ENCODE measurements around the gene LRMDA. TPM values are rescaled to one million over a fixed set of nuclear protein-coding genes. Genes with fewer than 3 reads are reported as not detected.

Gene LRMDA
- total RNA-seq, 1 donor from 2014 or later: not detected

- POLR2A ChIA-PET: no interaction called here
- Mint-ChIP-seq H3K9me3 (no peaks in the 10 kb centered on the region), H3K4me1 (peaks cover 5% of the 10 kb centered on the region), H3K4me3 (no peak overlapping the region), H3K27me3 (peaks cover 2% of the 10 kb centered on the region), H3K27ac (no peak overlapping the region), H3K36me3 (ENCODE audit: low read depth) (no peaks in the 10 kb centered on the region)
- ATAC-seq (ENCODE audit: low read depth) (no peak), DNase-seq (no peak)
- intact Hi-C loops (cut with micrococcal nuclease): no loop called here
- CTCF ChIA-PET: no interaction called here
- TF ChIP-seq CTCF (IDR thresholded peaks at IDR 0.05): no peak
Measured at GRCh38 chr10:75606203-75606779, 174.9 kb downstream of the LRMDA start.

- peaks cover 9% of the 10 kb centered on the region for H3K4me1 Mint-ChIP-seq
- ChIA-PET POLR2A (no interaction called here), CTCF (no interaction called here)
- no peaks in the 10 kb centered on the region for H3K27me3 Mint-ChIP-seq
- TF ChIP-seq CTCF (IDR thresholded peaks at IDR 0.05): no peak
- intact Hi-C loops (cut with micrococcal nuclease): no loop called here
- DNase-seq (no peak), ATAC-seq (ENCODE audit: low read depth) (no peak)
- no peaks in the 10 kb centered on the region for H3K36me3 Mint-ChIP-seq (ENCODE audit: low read depth)
- no peak overlapping the region for H3K4me3 Mint-ChIP-seq
- H3K27ac Mint-ChIP-seq: no peak overlapping the region
- no peaks in the 10 kb centered on the region for H3K9me3 Mint-ChIP-seq
Measured at GRCh38 chr10:75607576-75607975, 176.2 kb downstream of the LRMDA start.

GRCh38 chr10:75610183-75610582 lies 178.8 kb downstream of the LRMDA start:
- intact Hi-C loops (cut with micrococcal nuclease): no loop called here
- ATAC-seq (ENCODE audit: low read depth) (no peak), DNase-seq (no peak)
- Mint-ChIP-seq H3K27me3 (peaks cover 10% of the 10 kb centered on the region), H3K9me3 (no peaks in the 10 kb centered on the region), H3K4me1 (peaks cover 9% of the 10 kb centered on the region), H3K4me3 (no peak overlapping the region), H3K36me3 (ENCODE audit: low read depth) (no peaks in the 10 kb centered on the region), H3K27ac (no peak overlapping the region)
- no peak for TF ChIP-seq CTCF (IDR thresholded peaks at IDR 0.05)
- POLR2A ChIA-PET: no interaction called here
- CTCF ChIA-PET: no interaction called here

- Mint-ChIP-seq H3K4me3 (no peak overlapping the region), H3K36me3 (ENCODE audit: low read depth) (no peaks in the 10 kb centered on the region), H3K27ac (no peak overlapping the region), H3K27me3 (peaks cover 13% of the 10 kb centered on the region), H3K4me1 (peaks cover 9% of the 10 kb centered on the region), H3K9me3 (no peaks in the 10 kb centered on the region)
- no peak for TF ChIP-seq CTCF (IDR thresholded peaks at IDR 0.05)
- no peak for ATAC-seq (ENCODE audit: low read depth)
- ChIA-PET POLR2A (no interaction called here), CTCF (no interaction called here)
- intact Hi-C loops (cut with micrococcal nuclease): no loop called here
- DNase-seq: no peak
Measured at GRCh38 chr10:75611172-75611992, 180.0 kb downstream of the LRMDA start.

GRCh38 chr10:75611993-75612372 lies 180.6 kb downstream of the LRMDA start:
- TF ChIP-seq CTCF (IDR thresholded peaks at IDR 0.05): no peak
- Mint-ChIP-seq H3K27ac (no peak overlapping the region), H3K9me3 (no peaks in the 10 kb centered on the region), H3K4me1 (peaks cover 9% of the 10 kb centered on the region), H3K27me3 (peaks cover 13% of the 10 kb centered on the region), H3K36me3 (ENCODE audit: low read depth) (no peaks in the 10 kb centered on the region), H3K4me3 (no peak overlapping the region)
- DNase-seq: no peak
- CTCF ChIA-PET: no interaction called here
- ATAC-seq (ENCODE audit: low read depth): no peak
- intact Hi-C loops (cut with micrococcal nuclease): no loop called here
- POLR2A ChIA-PET: no interaction called here

Measured in activated B cell treated with CpG ODN at 0.5 μM for 24 hours (primary cell).